Measurements from ENCODE around the gene TPPP2. TPM values are rescaled to one million over a fixed set of nuclear protein-coding genes. Genes with fewer than 3 reads are reported as not detected.

TPPP2 gene
- total and polyA plus RNA-seq, 2 of the 4 experiments (the other 2 are of a cell fraction): not detected

- POLR2A ChIA-PET (ENCODE audit: unreplicated experiment): interaction anchor here (0.6 to 1.0 kb wide), 4 partner anchors 13 to 29 kb away, joined by 3 to 8 read pairs (median 4); partner anchors contain the start of gene TMEM253
- no TSS peak for BruUV-seq (replicated peaks)
- intact Hi-C loops (cut with micrococcal nuclease): loop anchor here (1.0 kb wide), 3 partner anchors 14 to 57 kb away; no protein-coding TSS in a partner anchor
Measured at GRCh38 chr14:21071225-21072030, 41.4 kb downstream of the TPPP2 start.

More at GRCh38 chr14:21071225-21072030, 41.4 kb downstream of the TPPP2 start:
- peak overlapping the region; percentile 96 for H3K27ac ChIP-seq (ENCODE audit: insufficient read depth, low read length)
- peaks cover 10% of the 10 kb centered on the region for H4K20me1 ChIP-seq (ENCODE audit: insufficient read depth, low read length)
- H3K9ac ChIP-seq (ENCODE audit: low read depth, low read length): peak overlapping the region; percentile 91
- H3K4me3 ChIP-seq (ENCODE audit: insufficient read depth, low read depth, low read length): peak overlapping the region; percentile 68
- 0 out of 3 replicates have a peak overlapping the region, but pooled peaks have one; percentile 3 for H2BK15ac ChIP-seq (ENCODE audit: low read depth, low read length)
- peak overlapping the region; percentile 90 for H3K4ac ChIP-seq (ENCODE audit: low read depth, low read length)
- dilution Hi-C loops (cut with HindIII; ENCODE audit: low sequenced_read_pairs, unreplicated experiment) (no loop called here), in situ Hi-C loops (cut with MboI; ENCODE audit: low sequenced_read_pairs) (no loop called here)
- 0 out of 2 replicates have a peak overlapping the region, but pooled peaks have one; percentile 18 for H2BK20ac ChIP-seq (ENCODE audit: low read depth, low read length)
- 0% methylated on average over 6 of the region's 37 CpGs; no CpG with 5 or more reads in 1 of the 2 experiments for WGBS, 2 experiments (ENCODE audit: extremely low coverage in 2 of 2, insufficient read length in 1 of 2)
- ATAC-seq (ENCODE audit: low read depth): peak; percentile 73
- TF ChIP-seq MAZ (IDR thresholded peaks at IDR 0.05; ENCODE audit: borderline replicate concordance, low read depth, low read length) (peak; percentile 73), ELK1 (IDR thresholded peaks at IDR 0.05; ENCODE audit: borderline replicate concordance, low read depth, low read length) (no peak), CHD1 (IDR thresholded peaks at IDR 0.05; ENCODE audit: low read depth, low read length) (peak; percentile 89; the same call in 1 of the 2 replicates), POLR2A (IDR thresholded peaks at IDR 0.05; ENCODE audit: low read depth, low read length) (peak; percentile 69; the same call in 1 of the 2 replicates)
- H3K4me1 ChIP-seq (ENCODE audit: control insufficient read depth, insufficient read depth, low read length): peaks cover 22% of the 10 kb centered on the region
- peak overlapping the region; percentile 82 for H3K23ac ChIP-seq (ENCODE audit: low read depth, low read length)
- peak overlapping the region; percentile 93 for H3K4me2 ChIP-seq (ENCODE audit: low read depth, low read length)
- DNase-seq: peak; percentile 95
- peak overlapping the region; percentile 81 for H3K56ac ChIP-seq (ENCODE audit: extremely low read depth, insufficient read depth, low read length)
- peak overlapping the region; percentile 93; the same call in 1 of the 2 replicates for H2AK5ac ChIP-seq (ENCODE audit: low read depth, low read length)
- peak overlapping the region; percentile 70 for H2BK120ac ChIP-seq (ENCODE audit: low read depth, low read length)
- H3K27me3 ChIP-seq (ENCODE audit: control insufficient read depth, insufficient read depth, low read length): no peaks in the 10 kb centered on the region
- CTCF ChIA-PET: interaction anchor here (0.7 to 2.8 kb wide), 10 partner anchors 12 to 57 kb away, joined by 3 to 18 read pairs (median 4); no protein-coding TSS in a partner anchor
- no peaks in the 10 kb centered on the region for H3K9me3 ChIP-seq (ENCODE audit: control insufficient read depth, insufficient read depth, low read length)
- H3K18ac ChIP-seq (ENCODE audit: low read depth, low read length): peak overlapping the region; percentile 21
- peak overlapping the region; percentile 97 for H2BK5ac ChIP-seq (ENCODE audit: low read depth, low read length, poor library complexity, severe bottlenecking)
- H3K36me3 ChIP-seq (ENCODE audit: control insufficient read depth, insufficient read depth, low read length): peaks cover 33% of the 10 kb centered on the region
- H4K91ac ChIP-seq (ENCODE audit: insufficient read depth, low read depth, low read length): peak overlapping the region; percentile 66
- H3K9me1 ChIP-seq (ENCODE audit: insufficient read depth, low read length): peaks cover 10% of the 10 kb centered on the region
- H3K79me1 ChIP-seq (ENCODE audit: low read depth in 1 of 2, low read length in 2 of 2): peaks cover 19 to 60% of the 10 kb centered on the region in 2 experiments
- peak overlapping the region; percentile 28 for H4K5ac ChIP-seq (ENCODE audit: low read depth, low read length)
- peak overlapping the region; percentile 49 to 82 for H4K8ac ChIP-seq (ENCODE audit: low read depth in 2 of 2, low read length in 2 of 2)
- peak overlapping the region; percentile 96 for H2AK9ac ChIP-seq (replicated peaks; ENCODE audit: low read depth, low read length, poor library complexity)
- H3K14ac ChIP-seq (replicated peaks; ENCODE audit: low read depth, low read length): peak overlapping the region; percentile 83
- H2AFZ ChIP-seq (replicated peaks; ENCODE audit: low read length, poor library complexity): peak overlapping the region; percentile 88

Data from IMR-90 (cell line).